DND-41 (cell line): ENCODE results near the gene MCU.

ENCODE experiments used
- EZH2 ChIP-seq: IDR thresholded peaks from 3 replicates; pipeline ENCODE4 v1.6.1; 2012; ENCODE audit warnings: borderline replicate concordance, low read depth, mild to moderate bottlenecking, moderate library complexity, low read length, inconsistent platforms; ENCODE audit not compliant: severe bottlenecking
- TF ChIP-seq, protein P1 (sequence below): IDR thresholded peaks from 2 replicates; pipeline ENCODE4 v1.5.1; 2012; ENCODE audit warnings: borderline replicate concordance, low read length, moderate library complexity, mild to moderate bottlenecking; ENCODE audit not compliant: poor library complexity, severe bottlenecking; ENCODE audit errors: extremely low read depth

DNA sequence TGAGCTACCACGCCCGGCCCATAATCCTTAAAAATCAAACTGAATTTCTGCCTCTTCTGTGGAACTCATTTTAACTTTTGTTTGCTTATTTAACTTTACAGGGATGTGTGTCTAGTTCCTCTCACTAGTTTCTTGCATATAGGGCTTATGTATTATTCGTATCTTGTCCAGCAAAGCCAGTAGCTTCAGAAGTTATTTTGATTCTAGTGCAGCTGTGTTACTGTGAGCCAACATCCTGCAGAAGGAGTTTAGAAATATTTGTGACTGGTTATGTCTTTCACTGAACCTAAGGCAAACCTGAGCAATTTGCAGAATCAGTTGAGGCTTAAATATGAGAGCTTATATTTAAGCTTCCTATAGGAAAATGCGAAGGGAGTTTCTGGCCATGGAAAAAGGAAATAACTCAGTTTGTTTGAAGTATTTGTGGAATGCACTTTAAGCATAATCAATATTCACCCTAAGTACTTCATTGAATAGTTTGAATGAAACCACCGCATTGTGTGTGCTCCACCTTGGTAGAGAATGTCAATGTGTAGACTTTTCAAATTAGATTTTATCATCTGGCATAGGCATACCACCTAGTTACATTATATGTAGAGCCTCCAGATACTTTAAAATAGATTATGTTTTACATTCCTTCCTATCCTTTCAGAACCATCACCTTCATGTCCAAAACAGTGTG is 90.8 kb downstream of the MCU start:
- TF ChIP-seq, protein P1, sequence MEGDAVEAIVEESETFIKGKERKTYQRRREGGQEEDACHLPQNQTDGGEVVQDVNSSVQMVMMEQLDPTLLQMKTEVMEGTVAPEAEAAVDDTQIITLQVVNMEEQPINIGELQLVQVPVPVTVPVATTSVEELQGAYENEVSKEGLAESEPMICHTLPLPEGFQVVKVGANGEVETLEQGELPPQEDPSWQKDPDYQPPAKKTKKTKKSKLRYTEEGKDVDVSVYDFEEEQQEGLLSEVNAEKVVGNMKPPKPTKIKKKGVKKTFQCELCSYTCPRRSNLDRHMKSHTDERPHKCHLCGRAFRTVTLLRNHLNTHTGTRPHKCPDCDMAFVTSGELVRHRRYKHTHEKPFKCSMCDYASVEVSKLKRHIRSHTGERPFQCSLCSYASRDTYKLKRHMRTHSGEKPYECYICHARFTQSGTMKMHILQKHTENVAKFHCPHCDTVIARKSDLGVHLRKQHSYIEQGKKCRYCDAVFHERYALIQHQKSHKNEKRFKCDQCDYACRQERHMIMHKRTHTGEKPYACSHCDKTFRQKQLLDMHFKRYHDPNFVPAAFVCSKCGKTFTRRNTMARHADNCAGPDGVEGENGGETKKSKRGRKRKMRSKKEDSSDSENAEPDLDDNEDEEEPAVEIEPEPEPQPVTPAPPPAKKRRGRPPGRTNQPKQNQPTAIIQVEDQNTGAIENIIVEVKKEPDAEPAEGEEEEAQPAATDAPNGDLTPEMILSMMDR, result no peak
- TF ChIP-seq EZH2, result no peak
